ENCODE measurements around the gene TECR. TPM values are rescaled to one million over a fixed set of nuclear protein-coding genes. Genes with fewer than 3 reads are reported as not detected.

The TECR gene
- total and polyA plus RNA-seq, 2 of the 4 experiments (the other 2 are of a cell fraction): 46.2 to 81.2 TPM

DNA sequence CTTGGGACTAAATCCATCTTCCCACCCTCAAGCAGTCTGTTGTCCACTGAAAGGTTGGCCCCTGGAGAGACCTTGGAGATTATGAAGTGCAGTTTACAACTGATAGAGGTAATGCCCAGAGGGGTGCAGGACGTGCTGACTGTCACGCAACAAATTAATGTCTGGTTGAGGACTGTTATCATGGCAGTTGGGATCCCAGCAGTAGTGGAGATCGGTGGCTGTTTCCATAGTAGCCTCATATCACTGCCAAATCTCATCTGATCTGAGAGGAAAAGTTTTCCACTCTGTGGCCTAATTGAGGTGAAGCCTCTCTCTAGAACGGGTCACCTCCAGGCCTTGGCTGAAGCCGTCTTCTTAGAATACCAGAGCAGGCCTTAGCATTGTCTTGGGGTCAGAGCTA is 4.1 kb downstream of the TECR start:
- H3K27me3 ChIP-seq (ENCODE audit: control insufficient read depth, insufficient read depth, low read length): no peaks in the 10 kb centered on the region
- H4K91ac ChIP-seq (ENCODE audit: insufficient read depth, low read depth, low read length): no peak overlapping the region
- H3K9ac ChIP-seq (ENCODE audit: low read depth, low read length): no peak overlapping the region
- intact Hi-C loops (cut with micrococcal nuclease): no loop called here
- H2AFZ ChIP-seq (replicated peaks; ENCODE audit: low read length, poor library complexity): no peak overlapping the region
- H2BK15ac ChIP-seq (ENCODE audit: low read depth, low read length): no peak overlapping the region
- ATAC-seq (ENCODE audit: low read depth): no peak
- no peak overlapping the region for H3K56ac ChIP-seq (ENCODE audit: extremely low read depth, insufficient read depth, low read length)
- no peak overlapping the region for H3K27ac ChIP-seq (ENCODE audit: insufficient read depth, low read length)
- no peaks in the 10 kb centered on the region for H3K9me3 ChIP-seq (ENCODE audit: control insufficient read depth, insufficient read depth, low read length)
- no peak overlapping the region for H3K4me2 ChIP-seq (ENCODE audit: low read depth, low read length)
- H2BK20ac ChIP-seq (ENCODE audit: low read depth, low read length): no peak overlapping the region
- H3K18ac ChIP-seq (ENCODE audit: low read depth, low read length): no peak overlapping the region
- H3K23ac ChIP-seq (ENCODE audit: low read depth, low read length): no peak overlapping the region
- H4K20me1 ChIP-seq (ENCODE audit: insufficient read depth, low read length): peaks cover 3% of the 10 kb centered on the region; the same call in 1 of the 2 replicates
- no peak overlapping the region for H4K5ac ChIP-seq (ENCODE audit: low read depth, low read length)
- H2BK5ac ChIP-seq (ENCODE audit: low read depth, low read length, poor library complexity, severe bottlenecking): no peak overlapping the region
- peaks cover 30 to 69% of the 10 kb centered on the region in 2 experiments for H3K79me1 ChIP-seq (ENCODE audit: low read depth in 1 of 2, low read length in 2 of 2)
- H3K36me3 ChIP-seq (ENCODE audit: control insufficient read depth, insufficient read depth, low read length): no peaks in the 10 kb centered on the region
- no peak overlapping the region for H4K8ac ChIP-seq (ENCODE audit: low read depth in 2 of 2, low read length in 2 of 2)
- peaks cover 9% of the 10 kb centered on the region; the same call in 1 of the 2 replicates for H3K9me1 ChIP-seq (ENCODE audit: insufficient read depth, low read length)
- no peak overlapping the region for H3K4me3 ChIP-seq (ENCODE audit: insufficient read depth, low read depth, low read length)
- H3K14ac ChIP-seq (replicated peaks; ENCODE audit: low read depth, low read length): no peak overlapping the region
- dilution Hi-C loops (cut with HindIII; ENCODE audit: low sequenced_read_pairs, unreplicated experiment): no loop called here
- in situ Hi-C loops (cut with MboI; ENCODE audit: low sequenced_read_pairs): no loop called here
- H2AK5ac ChIP-seq (ENCODE audit: low read depth, low read length): no peak overlapping the region
- POLR2A ChIA-PET (ENCODE audit: unreplicated experiment): no interaction called here
- no peak overlapping the region for H2AK9ac ChIP-seq (replicated peaks; ENCODE audit: low read depth, low read length, poor library complexity)
- WGBS, 2 experiments (ENCODE audit: extremely low coverage in 2 of 2, insufficient read length in 1 of 2): no CpG with 5 or more reads among the region's 5 CpGs
- CTCF ChIA-PET: no interaction called here
- TF ChIP-seq NFE2L2 (IDR thresholded peaks at IDR 0.05; ENCODE audit: low read depth, low read length): no peak
- TF ChIP-seq, protein P1, sequence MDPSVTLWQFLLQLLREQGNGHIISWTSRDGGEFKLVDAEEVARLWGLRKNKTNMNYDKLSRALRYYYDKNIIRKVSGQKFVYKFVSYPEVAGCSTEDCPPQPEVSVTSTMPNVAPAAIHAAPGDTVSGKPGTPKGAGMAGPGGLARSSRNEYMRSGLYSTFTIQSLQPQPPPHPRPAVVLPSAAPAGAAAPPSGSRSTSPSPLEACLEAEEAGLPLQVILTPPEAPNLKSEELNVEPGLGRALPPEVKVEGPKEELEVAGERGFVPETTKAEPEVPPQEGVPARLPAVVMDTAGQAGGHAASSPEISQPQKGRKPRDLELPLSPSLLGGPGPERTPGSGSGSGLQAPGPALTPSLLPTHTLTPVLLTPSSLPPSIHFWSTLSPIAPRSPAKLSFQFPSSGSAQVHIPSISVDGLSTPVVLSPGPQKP (IDR thresholded peaks at IDR 0.05; ENCODE audit: borderline replicate concordance, low read depth, low read length): no peak
- TF ChIP-seq RAD21 (IDR thresholded peaks at IDR 0.05; ENCODE audit: low read length): no peak
- TF ChIP-seq CHD1 (IDR thresholded peaks at IDR 0.05; ENCODE audit: low read depth, low read length): no peak
- TF ChIP-seq MAFK (IDR thresholded peaks at IDR 0.05; ENCODE audit: low read depth, low read length): no peak
- no peak for TF ChIP-seq POLR2A (IDR thresholded peaks at IDR 0.05; ENCODE audit: low read depth, low read length)
- TF ChIP-seq, protein P2, sequence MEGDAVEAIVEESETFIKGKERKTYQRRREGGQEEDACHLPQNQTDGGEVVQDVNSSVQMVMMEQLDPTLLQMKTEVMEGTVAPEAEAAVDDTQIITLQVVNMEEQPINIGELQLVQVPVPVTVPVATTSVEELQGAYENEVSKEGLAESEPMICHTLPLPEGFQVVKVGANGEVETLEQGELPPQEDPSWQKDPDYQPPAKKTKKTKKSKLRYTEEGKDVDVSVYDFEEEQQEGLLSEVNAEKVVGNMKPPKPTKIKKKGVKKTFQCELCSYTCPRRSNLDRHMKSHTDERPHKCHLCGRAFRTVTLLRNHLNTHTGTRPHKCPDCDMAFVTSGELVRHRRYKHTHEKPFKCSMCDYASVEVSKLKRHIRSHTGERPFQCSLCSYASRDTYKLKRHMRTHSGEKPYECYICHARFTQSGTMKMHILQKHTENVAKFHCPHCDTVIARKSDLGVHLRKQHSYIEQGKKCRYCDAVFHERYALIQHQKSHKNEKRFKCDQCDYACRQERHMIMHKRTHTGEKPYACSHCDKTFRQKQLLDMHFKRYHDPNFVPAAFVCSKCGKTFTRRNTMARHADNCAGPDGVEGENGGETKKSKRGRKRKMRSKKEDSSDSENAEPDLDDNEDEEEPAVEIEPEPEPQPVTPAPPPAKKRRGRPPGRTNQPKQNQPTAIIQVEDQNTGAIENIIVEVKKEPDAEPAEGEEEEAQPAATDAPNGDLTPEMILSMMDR (conservative IDR thresholded peaks at IDR 0.05; ENCODE audit: low read depth, low read length): no peak
- TF ChIP-seq RFX5 (IDR thresholded peaks at IDR 0.05; ENCODE audit: low read depth, low read length): no peak
- TF ChIP-seq SMC3 (IDR thresholded peaks at IDR 0.05; ENCODE audit: low read depth, low read length): no peak
- TF ChIP-seq, protein P3, sequence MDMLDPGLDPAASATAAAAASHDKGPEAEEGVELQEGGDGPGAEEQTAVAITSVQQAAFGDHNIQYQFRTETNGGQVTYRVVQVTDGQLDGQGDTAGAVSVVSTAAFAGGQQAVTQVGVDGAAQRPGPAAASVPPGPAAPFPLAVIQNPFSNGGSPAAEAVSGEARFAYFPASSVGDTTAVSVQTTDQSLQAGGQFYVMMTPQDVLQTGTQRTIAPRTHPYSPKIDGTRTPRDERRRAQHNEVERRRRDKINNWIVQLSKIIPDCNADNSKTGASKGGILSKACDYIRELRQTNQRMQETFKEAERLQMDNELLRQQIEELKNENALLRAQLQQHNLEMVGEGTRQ (IDR thresholded peaks at IDR 0.05; ENCODE audit: low read depth, low read length): no peak
- TF ChIP-seq MXI1 (IDR thresholded peaks at IDR 0.05; ENCODE audit: borderline replicate concordance, low read depth, low read length): no peak
- no peak overlapping the region for H2BK120ac ChIP-seq (ENCODE audit: low read depth, low read length)
- DNase-seq: no peak
- no peaks in the 10 kb centered on the region for H3K4me1 ChIP-seq (ENCODE audit: control insufficient read depth, insufficient read depth, low read length)
- H3K4ac ChIP-seq (ENCODE audit: low read depth, low read length): no peak overlapping the region
- BruUV-seq (replicated peaks): no TSS peak

Data from IMR-90 (cell line).